ENCODE results near the gene NCKAP5L.

NCKAP5L gene

DNA sequence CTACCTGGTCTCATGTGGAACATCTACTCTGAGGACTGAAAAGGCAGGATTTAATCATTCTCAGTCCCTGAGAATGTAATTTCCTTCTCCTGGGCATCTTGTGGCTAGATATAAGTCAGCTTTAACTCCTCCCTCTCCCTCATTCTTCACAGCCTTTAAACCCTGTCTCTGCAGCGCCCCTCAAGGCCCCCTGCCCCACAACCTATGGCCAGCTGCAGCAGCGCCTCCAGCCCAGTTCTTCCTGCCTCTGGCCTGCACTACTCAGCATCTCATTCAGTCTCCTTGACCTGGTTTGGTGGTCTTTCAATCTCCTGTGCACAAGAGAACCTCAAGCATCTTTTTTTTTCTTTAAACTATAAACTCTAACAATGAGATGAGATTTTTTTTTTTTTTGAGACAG is 29.3 kb downstream of the NCKAP5L start:
- TF ChIP-seq, protein P1, sequence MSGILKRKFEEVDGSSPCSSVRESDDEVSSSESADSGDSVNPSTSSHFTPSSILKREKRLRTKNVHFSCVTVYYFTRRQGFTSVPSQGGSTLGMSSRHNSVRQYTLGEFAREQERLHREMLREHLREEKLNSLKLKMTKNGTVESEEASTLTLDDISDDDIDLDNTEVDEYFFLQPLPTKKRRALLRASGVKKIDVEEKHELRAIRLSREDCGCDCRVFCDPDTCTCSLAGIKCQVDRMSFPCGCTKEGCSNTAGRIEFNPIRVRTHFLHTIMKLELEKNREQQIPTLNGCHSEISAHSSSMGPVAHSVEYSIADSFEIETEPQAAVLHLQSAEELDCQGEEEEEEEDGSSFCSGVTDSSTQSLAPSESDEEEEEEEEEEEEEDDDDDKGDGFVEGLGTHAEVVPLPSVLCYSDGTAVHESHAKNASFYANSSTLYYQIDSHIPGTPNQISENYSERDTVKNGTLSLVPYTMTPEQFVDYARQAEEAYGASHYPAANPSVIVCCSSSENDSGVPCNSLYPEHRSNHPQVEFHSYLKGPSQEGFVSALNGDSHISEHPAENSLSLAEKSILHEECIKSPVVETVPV (CRISPR knock-in tag; IDR thresholded peaks at IDR 0.05) = no peak
- TF ChIP-seq ARNTL (CRISPR knock-in tag; IDR thresholded peaks at IDR 0.05; ENCODE audit: borderline replicate concordance, low read depth) (no peak), ZNF8 (CRISPR knock-in tag; IDR thresholded peaks at IDR 0.05) (no peak), PPARA (CRISPR knock-in tag; IDR thresholded peaks at IDR 0.05; ENCODE audit: borderline replicate concordance) (no peak), SNAI2 (CRISPR knock-in tag; IDR thresholded peaks at IDR 0.05) (no peak), TOX (CRISPR knock-in tag; IDR thresholded peaks at IDR 0.05; ENCODE audit: borderline replicate concordance) (no peak), ZC3H10 (CRISPR knock-in tag; IDR thresholded peaks at IDR 0.05) (no peak), BACH2 (CRISPR knock-in tag; IDR thresholded peaks at IDR 0.05; ENCODE audit: borderline replicate concordance) (no peak), OSR1 (CRISPR knock-in tag; IDR thresholded peaks at IDR 0.05) (no peak), ZFP3 (CRISPR knock-in tag; IDR thresholded peaks at IDR 0.05) (no peak), ISL1 (CRISPR knock-in tag; IDR thresholded peaks at IDR 0.05) (no peak), ESRRG (CRISPR knock-in tag; IDR thresholded peaks at IDR 0.05) (no peak), ZNF70 (CRISPR knock-in tag; IDR thresholded peaks at IDR 0.05) (no peak)
- TF ChIP-seq, protein P2, sequence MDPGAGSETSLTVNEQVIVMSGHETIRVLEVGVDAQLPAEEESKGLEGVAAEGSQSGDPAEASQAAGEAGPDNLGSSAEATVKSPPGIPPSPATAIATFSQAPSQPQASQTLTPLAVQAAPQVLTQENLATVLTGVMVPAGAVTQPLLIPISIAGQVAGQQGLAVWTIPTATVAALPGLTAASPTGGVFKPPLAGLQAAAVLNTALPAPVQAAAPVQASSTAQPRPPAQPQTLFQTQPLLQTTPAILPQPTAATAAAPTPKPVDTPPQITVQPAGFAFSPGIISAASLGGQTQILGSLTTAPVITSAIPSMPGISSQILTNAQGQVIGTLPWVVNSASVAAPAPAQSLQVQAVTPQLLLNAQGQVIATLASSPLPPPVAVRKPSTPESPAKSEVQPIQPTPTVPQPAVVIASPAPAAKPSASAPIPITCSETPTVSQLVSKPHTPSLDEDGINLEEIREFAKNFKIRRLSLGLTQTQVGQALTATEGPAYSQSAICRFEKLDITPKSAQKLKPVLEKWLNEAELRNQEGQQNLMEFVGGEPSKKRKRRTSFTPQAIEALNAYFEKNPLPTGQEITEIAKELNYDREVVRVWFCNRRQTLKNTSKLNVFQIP (CRISPR knock-in tag; IDR thresholded peaks at IDR 0.05; ENCODE audit: borderline replicate concordance, low read depth) = no peak
- TF ChIP-seq, protein P3, sequence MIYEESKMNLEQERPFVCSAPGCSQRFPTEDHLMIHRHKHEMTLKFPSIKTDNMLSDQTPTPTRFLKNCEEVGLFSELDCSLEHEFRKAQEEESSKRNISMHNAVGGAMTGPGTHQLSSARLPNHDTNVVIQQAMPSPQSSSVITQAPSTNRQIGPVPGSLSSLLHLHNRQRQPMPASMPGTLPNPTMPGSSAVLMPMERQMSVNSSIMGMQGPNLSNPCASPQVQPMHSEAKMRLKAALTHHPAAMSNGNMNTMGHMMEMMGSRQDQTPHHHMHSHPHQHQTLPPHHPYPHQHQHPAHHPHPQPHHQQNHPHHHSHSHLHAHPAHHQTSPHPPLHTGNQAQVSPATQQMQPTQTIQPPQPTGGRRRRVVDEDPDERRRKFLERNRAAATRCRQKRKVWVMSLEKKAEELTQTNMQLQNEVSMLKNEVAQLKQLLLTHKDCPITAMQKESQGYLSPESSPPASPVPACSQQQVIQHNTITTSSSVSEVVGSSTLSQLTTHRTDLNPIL (CRISPR knock-in tag; IDR thresholded peaks at IDR 0.05; ENCODE audit: low read depth) = no peak
- TF ChIP-seq, protein P4, sequence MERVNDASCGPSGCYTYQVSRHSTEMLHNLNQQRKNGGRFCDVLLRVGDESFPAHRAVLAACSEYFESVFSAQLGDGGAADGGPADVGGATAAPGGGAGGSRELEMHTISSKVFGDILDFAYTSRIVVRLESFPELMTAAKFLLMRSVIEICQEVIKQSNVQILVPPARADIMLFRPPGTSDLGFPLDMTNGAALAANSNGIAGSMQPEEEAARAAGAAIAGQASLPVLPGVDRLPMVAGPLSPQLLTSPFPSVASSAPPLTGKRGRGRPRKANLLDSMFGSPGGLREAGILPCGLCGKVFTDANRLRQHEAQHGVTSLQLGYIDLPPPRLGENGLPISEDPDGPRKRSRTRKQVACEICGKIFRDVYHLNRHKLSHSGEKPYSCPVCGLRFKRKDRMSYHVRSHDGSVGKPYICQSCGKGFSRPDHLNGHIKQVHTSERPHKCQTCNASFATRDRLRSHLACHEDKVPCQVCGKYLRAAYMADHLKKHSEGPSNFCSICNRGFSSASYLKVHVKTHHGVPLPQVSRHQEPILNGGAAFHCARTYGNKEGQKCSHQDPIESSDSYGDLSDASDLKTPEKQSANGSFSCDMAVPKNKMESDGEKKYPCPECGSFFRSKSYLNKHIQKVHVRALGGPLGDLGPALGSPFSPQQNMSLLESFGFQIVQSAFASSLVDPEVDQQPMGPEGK (CRISPR knock-in tag; IDR thresholded peaks at IDR 0.05; ENCODE audit: borderline replicate concordance) = no peak
- no peak for ATAC-seq

DNA sequence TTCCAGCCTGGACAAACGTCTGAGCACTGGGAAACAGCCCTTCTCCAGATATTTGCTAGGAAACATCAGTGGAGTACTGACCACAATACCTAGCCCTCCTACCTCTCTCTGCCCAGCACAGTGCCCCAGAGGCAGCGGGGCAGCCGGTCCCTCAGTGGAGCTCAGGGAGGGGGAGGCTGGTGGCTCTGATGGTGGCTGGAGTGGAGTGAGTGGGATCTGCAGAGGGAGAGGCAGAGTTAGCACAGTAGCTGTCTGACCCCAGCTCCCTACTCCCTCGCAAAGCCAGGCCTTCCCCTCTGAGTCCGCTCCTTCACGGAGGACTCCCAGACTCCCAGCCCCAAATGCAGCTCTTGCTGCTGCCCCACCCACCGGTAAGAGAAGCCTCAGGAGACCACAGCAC is 30.0 kb downstream of the NCKAP5L start:
- TF ChIP-seq, protein P3 (CRISPR knock-in tag; IDR thresholded peaks at IDR 0.05; ENCODE audit: low read depth) = no peak
- TF ChIP-seq ESRRG (CRISPR knock-in tag; IDR thresholded peaks at IDR 0.05) (no peak), RARB (CRISPR knock-in tag; IDR thresholded peaks at IDR 0.05) (no peak), PPARA (CRISPR knock-in tag; IDR thresholded peaks at IDR 0.05; ENCODE audit: borderline replicate concordance) (no peak), GLIS3 (CRISPR knock-in tag; IDR thresholded peaks at IDR 0.05) (no peak), SNAI2 (CRISPR knock-in tag; IDR thresholded peaks at IDR 0.05) (no peak), ZNF565 (CRISPR knock-in tag; conservative IDR thresholded peaks at IDR 0.05; ENCODE audit: low read depth) (no peak)
- no peak for ATAC-seq

DNA sequence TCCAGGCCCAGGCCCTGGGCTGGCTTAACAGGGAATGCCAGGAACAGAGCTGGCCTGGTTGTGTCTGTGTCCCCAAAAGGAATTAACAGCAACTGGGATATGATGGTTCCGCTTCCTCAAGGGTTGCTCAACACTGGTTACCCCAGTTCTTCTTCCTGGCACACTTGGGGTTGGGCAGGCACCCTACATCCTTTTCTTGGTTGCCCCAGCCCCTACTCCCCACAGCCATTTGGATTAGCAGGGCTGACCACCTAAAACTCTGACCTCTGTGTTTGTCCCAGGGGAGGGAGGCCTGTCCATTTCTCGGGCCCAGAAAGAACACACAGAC is 30.8 kb downstream of the NCKAP5L start:
- TF ChIP-seq PPARA (CRISPR knock-in tag; IDR thresholded peaks at IDR 0.05; ENCODE audit: borderline replicate concordance) (no peak), GLIS3 (CRISPR knock-in tag; IDR thresholded peaks at IDR 0.05) (no peak), ZFP30 (CRISPR knock-in tag; IDR thresholded peaks at IDR 0.05) (no peak), TOX (CRISPR knock-in tag; IDR thresholded peaks at IDR 0.05; ENCODE audit: borderline replicate concordance) (no peak), ESRRG (CRISPR knock-in tag; IDR thresholded peaks at IDR 0.05) (no peak), BACH2 (CRISPR knock-in tag; IDR thresholded peaks at IDR 0.05; ENCODE audit: borderline replicate concordance) (no peak), ISL1 (CRISPR knock-in tag; IDR thresholded peaks at IDR 0.05) (no peak), OSR1 (CRISPR knock-in tag; IDR thresholded peaks at IDR 0.05) (no peak), TCF4 (CRISPR knock-in tag; IDR thresholded peaks at IDR 0.05; ENCODE audit: borderline replicate concordance) (no peak), CSDC2 (CRISPR knock-in tag; IDR thresholded peaks at IDR 0.05) (no peak), ZNF565 (CRISPR knock-in tag; conservative IDR thresholded peaks at IDR 0.05; ENCODE audit: low read depth) (no peak), ZFP3 (CRISPR knock-in tag; IDR thresholded peaks at IDR 0.05) (no peak), ARNTL (CRISPR knock-in tag; IDR thresholded peaks at IDR 0.05; ENCODE audit: borderline replicate concordance, low read depth) (no peak), RARB (CRISPR knock-in tag; IDR thresholded peaks at IDR 0.05) (no peak), SNAI2 (CRISPR knock-in tag; IDR thresholded peaks at IDR 0.05) (no peak)
- TF ChIP-seq, protein P2 (CRISPR knock-in tag; IDR thresholded peaks at IDR 0.05; ENCODE audit: borderline replicate concordance, low read depth) = no peak
- TF ChIP-seq, protein P5, sequence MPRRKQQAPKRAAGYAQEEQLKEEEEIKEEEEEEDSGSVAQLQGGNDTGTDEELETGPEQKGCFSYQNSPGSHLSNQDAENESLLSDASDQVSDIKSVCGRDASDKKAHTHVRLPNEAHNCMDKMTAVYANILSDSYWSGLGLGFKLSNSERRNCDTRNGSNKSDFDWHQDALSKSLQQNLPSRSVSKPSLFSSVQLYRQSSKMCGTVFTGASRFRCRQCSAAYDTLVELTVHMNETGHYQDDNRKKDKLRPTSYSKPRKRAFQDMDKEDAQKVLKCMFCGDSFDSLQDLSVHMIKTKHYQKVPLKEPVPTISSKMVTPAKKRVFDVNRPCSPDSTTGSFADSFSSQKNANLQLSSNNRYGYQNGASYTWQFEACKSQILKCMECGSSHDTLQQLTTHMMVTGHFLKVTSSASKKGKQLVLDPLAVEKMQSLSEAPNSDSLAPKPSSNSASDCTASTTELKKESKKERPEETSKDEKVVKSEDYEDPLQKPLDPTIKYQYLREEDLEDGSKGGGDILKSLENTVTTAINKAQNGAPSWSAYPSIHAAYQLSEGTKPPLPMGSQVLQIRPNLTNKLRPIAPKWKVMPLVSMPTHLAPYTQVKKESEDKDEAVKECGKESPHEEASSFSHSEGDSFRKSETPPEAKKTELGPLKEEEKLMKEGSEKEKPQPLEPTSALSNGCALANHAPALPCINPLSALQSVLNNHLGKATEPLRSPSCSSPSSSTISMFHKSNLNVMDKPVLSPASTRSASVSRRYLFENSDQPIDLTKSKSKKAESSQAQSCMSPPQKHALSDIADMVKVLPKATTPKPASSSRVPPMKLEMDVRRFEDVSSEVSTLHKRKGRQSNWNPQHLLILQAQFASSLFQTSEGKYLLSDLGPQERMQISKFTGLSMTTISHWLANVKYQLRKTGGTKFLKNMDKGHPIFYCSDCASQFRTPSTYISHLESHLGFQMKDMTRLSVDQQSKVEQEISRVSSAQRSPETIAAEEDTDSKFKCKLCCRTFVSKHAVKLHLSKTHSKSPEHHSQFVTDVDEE (CRISPR knock-in tag; IDR thresholded peaks at IDR 0.05) = no peak
- TF ChIP-seq, protein P3 (CRISPR knock-in tag; IDR thresholded peaks at IDR 0.05; ENCODE audit: low read depth) = no peak
- ATAC-seq = no peak
